GM19193 (cell line): ENCODE data around the gene TMC1.

Source experiments
- POLR2A ChIP-seq: IDR thresholded peaks from 4 replicates; pipeline ENCODE4 v1.6.1; 2011; ENCODE audit not compliant: insufficient read depth, insufficient read length; ENCODE audit errors: extremely low read depth

Gene TMC1

GRCh38 chr9:72506615-72507014 is 14.8 kb upstream of the TMC1 start:
- TF ChIP-seq POLR2A = no peak

GRCh38 chr9:72509053-72509452 is 12.4 kb upstream of the TMC1 start:
- no peak for TF ChIP-seq POLR2A

GRCh38 chr9:72509635-72510034 is 11.8 kb upstream of the TMC1 start:
- no peak for TF ChIP-seq POLR2A

- no peak for TF ChIP-seq POLR2A
These were observed 3.6 kb downstream of the TMC1 start for GRCh38 chr9:72524820-72525540.

GRCh38 chr9:72526901-72527800 is 5.7 kb downstream of the TMC1 start:
- TF ChIP-seq POLR2A = peak; percentile 49

GRCh38 chr9:72527801-72528195 is 6.4 kb downstream of the TMC1 start:
- TF ChIP-seq POLR2A = no peak

- no peak for TF ChIP-seq POLR2A
These were observed 8.1 kb downstream of the TMC1 start for GRCh38 chr9:72529531-72529930.

- no peak for TF ChIP-seq POLR2A
These were observed 11.9 kb downstream of the TMC1 start for GRCh38 chr9:72533322-72533721.

- TF ChIP-seq POLR2A = no peak
These were observed 13.5 kb downstream of the TMC1 start for GRCh38 chr9:72534931-72535330.

GRCh38 chr9:72537011-72537545 is 15.7 kb downstream of the TMC1 start:
- TF ChIP-seq POLR2A = no peak

GRCh38 chr9:72537671-72538070 is 16.3 kb downstream of the TMC1 start:
- no peak for TF ChIP-seq POLR2A

GRCh38 chr9:72538921-72539702 is 17.7 kb downstream of the TMC1 start:
- TF ChIP-seq POLR2A = no peak

GRCh38 chr9:72539824-72540347 is 18.5 kb downstream of the TMC1 start:
- TF ChIP-seq POLR2A = no peak

GRCh38 chr9:72540348-72540873 is 19.0 kb downstream of the TMC1 start:
- TF ChIP-seq POLR2A = no peak
